ENCODE results near the gene PPFIA2.

DNA sequence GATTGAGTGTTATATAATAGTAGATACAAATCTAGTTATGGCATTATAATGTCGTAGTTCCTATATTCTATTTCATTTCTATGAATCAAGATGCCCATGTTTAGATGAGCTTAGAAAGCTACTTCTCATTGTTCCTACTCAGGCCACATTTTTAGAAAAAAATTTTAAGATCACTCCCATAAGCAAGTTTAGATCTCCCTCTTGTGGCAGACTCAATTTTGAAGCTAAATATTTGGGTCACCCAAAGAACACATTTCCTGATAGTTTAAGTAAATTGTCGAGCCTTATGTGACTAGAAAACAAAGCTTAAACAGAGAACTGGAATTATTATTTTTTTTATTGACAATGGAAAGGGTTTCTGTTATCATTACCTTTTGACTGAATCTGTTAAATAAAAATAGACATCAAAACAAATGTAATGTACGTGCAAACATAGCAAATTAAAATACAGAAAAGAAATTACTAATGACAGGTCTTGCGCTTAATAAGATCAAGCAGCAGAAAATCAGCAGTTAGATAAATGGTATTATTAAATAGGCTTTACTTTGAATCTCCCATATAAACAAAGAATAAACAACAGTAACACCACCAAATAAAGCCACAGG is 501.1 kb downstream of the PPFIA2 start:
- no peak for TF ChIP-seq POLR2A (IDR thresholded peaks at IDR 0.05)
- TF ChIP-seq CTCF (IDR thresholded peaks at IDR 0.05), result no peak

All from lower leg skin (tissue), 3 donors.